A549 treated with CpdA at 1 μM for 4 hours (cell line): ENCODE data around the gene B4GALNT1. TPM values are rescaled to one million over a fixed set of nuclear protein-coding genes. Genes with fewer than 3 reads are reported as not detected.

Experiments
- total RNA-seq: library from RNA; stranded (reverse); fragments of 200-300 nt; extraction: Qiagen RNA extraction; gene quantifications from 5 replicates; pipeline ENCODE4 v1.2.3, GENCODE V29; 2022; ENCODE audit warnings: low read depth

Gene B4GALNT1
- total RNA-seq: 36.6 to 54.4 TPM (median 48.1 TPM) in 5 replicates

DNA sequence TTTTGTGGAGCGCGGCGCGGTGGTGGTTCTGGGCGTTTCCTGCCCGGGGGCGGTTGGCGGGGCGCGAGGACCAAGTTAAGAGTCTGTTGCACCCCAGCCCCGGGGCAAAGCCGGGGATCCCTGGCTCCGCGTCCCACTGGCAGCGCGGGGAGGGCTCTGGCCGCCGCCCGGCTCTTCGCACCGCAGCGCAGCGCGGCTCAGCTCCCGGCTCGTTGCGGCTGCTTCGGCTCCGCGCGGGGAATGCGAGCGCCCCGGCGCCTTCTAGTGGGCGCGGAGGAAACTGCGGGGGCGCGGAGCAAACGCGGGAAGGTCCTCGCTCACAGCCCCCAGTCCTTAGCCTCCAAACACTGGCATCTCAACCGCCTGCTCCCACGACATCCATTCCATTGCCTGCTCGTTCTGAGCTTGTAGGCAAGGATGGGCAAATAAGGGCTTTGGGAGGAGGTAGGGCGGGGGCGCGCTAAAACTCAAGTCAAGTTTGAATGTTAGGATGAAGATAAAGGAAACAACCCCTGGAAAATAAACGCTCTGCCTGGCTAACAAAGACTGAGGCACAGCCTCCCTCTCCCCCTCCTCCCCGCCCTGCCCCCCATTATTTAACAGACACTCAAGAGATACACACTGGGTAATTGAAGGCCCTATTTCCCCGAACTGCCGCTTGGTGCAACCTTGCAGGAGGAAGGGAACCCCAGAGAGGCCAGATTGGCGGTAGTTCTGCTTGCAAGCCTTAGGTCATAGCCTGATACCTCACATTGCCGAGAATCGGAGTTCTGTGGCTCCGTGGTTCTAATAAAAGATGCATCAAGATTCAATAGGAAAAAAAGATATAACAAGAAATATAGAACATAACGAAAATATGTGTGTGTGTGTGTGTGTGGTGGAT lies at the start of gene B4GALNT1:
Gene B4GALNT1 (minus strand): TSS at position 244 of the 883 bp plus-strand sequence. CDS start 1,069 bp downstream, outside the sequence.

DNA sequence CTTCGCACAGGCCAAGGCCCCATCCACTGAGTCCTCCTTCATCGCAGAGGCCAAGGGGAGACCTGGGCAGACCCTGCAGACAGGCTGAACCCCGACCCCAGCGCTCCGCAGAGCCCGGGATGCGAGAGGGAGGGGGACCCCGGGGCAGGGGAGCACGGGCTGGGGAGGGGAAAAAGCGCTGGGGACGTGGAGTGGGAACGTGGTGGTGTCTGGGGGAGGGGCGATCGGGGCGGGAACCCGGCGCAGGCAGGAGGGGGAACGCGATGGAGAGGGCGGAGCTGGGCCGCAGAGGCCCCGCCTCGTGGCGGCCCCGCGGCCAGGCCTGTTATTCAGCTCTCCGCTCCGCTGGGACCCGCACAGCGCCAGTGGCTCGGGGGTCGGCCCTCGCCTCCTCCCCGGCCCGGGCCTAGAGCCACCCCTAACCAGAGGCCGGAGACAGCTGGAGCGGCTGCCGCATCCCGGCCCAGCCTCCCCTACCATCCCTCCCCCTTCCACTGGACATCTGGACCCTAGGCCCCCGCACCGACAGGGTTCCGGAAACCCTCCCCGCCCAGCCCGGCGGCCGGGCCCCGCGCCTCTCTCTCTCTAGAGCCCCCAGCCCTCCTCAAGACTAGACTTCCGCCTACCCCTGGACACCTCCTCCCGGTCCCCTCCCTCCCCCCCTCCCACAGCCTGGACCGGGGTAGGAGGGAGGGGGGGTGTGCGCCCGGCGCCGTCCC lies 21.7 kb downstream of the B4GALNT1 start, which contains the start of gene ARHGEF25:
Gene ARHGEF25 (plus strand): TSS at position 328 of the 719 bp plus-strand sequence. CDS start 460 bp downstream, outside the sequence.

DNA sequence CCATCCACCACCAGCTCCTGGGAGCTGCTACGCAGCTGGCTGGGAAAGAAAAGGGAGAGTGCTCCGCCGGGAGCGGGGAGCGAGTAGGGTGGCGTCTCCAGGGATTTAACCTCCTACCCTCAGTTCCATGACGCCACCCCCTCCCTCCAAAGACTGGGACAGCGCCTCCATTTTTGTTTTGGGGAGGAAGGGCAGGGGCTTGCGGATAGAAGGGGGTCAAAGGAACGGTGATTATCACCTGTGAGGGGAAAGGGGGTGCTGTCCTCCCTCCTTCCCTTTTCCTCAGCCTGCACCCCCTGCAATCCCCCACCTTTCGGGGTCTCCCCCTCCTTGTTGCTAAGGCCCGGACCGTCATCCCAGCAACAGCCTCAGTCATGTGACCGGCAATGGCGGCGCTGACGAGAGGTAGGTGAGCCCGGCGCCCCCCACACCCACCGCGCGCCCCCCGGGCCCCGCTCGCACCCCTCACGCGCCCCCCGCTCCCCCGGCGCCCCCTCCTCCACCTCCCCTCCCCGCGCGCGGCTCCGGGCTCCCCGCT lies 28.5 kb downstream of the B4GALNT1 start, which contains the start of gene DTX3:
Gene DTX3 (plus strand): TSS at position 371 of the 538 bp plus-strand sequence. CDS start 1,694 bp downstream, outside the sequence.

DNA sequence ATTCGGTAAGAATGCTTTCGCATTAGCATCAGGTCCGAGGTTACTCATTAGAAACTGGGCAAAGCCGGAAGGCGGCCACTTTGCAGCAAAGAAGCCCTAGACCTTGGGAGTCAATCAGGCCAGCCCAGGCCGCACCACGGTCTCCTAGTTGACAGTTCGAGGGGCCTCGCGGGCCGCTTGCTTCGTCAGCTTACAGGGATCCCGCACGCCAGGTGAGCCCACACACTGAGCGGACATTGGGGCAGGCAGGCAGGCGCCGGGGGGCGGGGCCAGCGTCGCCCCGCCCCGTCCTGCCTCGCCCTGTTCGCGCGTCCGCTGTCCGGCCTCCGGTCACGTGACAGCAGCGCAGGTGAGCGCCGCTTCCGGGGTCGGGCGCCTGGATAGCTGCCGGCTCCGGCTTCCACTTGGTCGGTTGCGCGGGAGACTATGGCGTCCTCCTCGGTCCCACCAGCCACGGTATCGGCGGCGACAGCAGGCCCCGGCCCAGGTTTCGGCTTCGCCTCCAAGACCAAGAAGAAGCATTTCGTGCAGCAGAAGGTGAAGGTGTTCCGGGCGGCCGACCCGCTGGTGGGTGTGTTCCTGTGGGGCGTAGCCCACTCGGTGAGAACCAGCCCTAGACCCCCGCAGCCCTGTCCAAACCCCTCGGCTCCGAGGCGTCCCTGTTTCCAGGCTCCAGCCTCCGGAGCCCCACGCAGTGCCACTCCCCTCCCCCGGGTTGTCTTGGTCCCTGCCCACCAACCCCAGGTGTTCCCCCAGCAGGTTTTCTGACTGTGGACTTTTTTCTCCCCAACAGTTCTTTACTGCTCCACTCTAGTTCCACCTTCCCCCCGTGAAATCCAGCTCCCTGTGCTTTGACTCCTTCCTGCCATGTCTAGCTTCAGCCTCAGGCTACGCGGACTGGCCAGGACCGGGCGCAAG lies 41.9 kb downstream of the B4GALNT1 start, which contains the start of gene PIP4K2C:
Gene PIP4K2C (plus strand): TSS at position 329 of the 918 bp plus-strand sequence. CDS start 98 bp downstream, at position 427.

Other genes with a start within 250 kb of the B4GALNT1 start
- gene R3HDM2, start 202.2 kb downstream of the B4GALNT1 start, total RNA-seq: 8.2 to 11.6 TPM (median 10.1 TPM) in 5 replicates
- gene INHBC, start 198.4 kb downstream of the B4GALNT1 start, total RNA-seq: 0.03 to 0.07 TPM in 2 of 5 replicates, not detected in the others
- gene INHBE, start 177.9 kb downstream of the B4GALNT1 start, total RNA-seq: 0.07 to 0.20 TPM (median 0.13 TPM) in 4 of 5 replicates, not detected in the other
- gene GLI1, start 173.4 kb downstream of the B4GALNT1 start, total RNA-seq: 7.1 to 13.9 TPM (median 12.0 TPM) in 5 replicates
- gene ARHGAP9, start 153.3 kb downstream of the B4GALNT1 start, total RNA-seq: 0.20 to 0.91 TPM (median 0.40 TPM) in 5 replicates
- 151 to 225 TPM (median 156 TPM) in 5 replicates for gene MARS1, start 145.1 kb downstream of the B4GALNT1 start, total RNA-seq
- 35.7 to 48.5 TPM (median 39.1 TPM) in 5 replicates for gene DDIT3, start 112.7 kb downstream of the B4GALNT1 start, total RNA-seq
- gene MBD6, start 110.4 kb downstream of the B4GALNT1 start, total RNA-seq: 23.2 to 32.2 TPM (median 27.5 TPM) in 5 replicates
- gene DCTN2, start 86.0 kb downstream of the B4GALNT1 start, total RNA-seq: 112 to 184 TPM (median 114 TPM) in 5 replicates
- 0.17 to 0.31 TPM (median 0.23 TPM) in 5 replicates for gene KIF5A, start 83.2 kb downstream of the B4GALNT1 start, total RNA-seq
- 36.3 to 44.3 TPM (median 42.6 TPM) in 5 replicates for gene PIP4K2C, start 42.0 kb downstream of the B4GALNT1 start, total RNA-seq
- 14.4 to 21.2 TPM (median 18.1 TPM) in 5 replicates for gene DTX3, start 28.4 kb downstream of the B4GALNT1 start, total RNA-seq
- gene ARHGEF25, start 21.8 kb downstream of the B4GALNT1 start, total RNA-seq: 4.8 to 7.0 TPM (median 6.8 TPM) in 5 replicates
- 116 to 127 TPM (median 119 TPM) in 5 replicates for gene OS9, start 60.9 kb upstream of the B4GALNT1 start, total RNA-seq
- gene AGAP2, start 105.5 kb upstream of the B4GALNT1 start, total RNA-seq: 0.13 to 0.20 TPM (median 0.16 TPM) in 5 replicates
- 15.7 to 20.4 TPM (median 17.0 TPM) in 5 replicates for gene TSPAN31, start 111.8 kb upstream of the B4GALNT1 start, total RNA-seq
- 259 to 307 TPM (median 276 TPM) in 5 replicates for gene CDK4, start 119.1 kb upstream of the B4GALNT1 start, total RNA-seq
- 6.1 to 8.8 TPM (median 7.5 TPM) in 5 replicates for gene MARCHF9, start 121.9 kb upstream of the B4GALNT1 start, total RNA-seq
- gene CYP27B1, start 133.9 kb upstream of the B4GALNT1 start, total RNA-seq: 1.4 to 3.7 TPM (median 2.3 TPM) in 5 replicates
- gene METTL1, start 138.9 kb upstream of the B4GALNT1 start, total RNA-seq: 51.0 to 61.9 TPM (median 57.7 TPM) in 5 replicates
- 4.2 to 7.1 TPM (median 6.1 TPM) in 5 replicates for gene EEF1AKMT3, start 139.4 kb upstream of the B4GALNT1 start, total RNA-seq
- 69.5 to 78.2 TPM (median 73.9 TPM) in 5 replicates for gene TSFM, start 149.6 kb upstream of the B4GALNT1 start, total RNA-seq
- 0.31 to 0.78 TPM (median 0.53 TPM) in 5 replicates for gene AVIL, start 185.5 kb upstream of the B4GALNT1 start, total RNA-seq
- gene CTDSP2, start 213.5 kb upstream of the B4GALNT1 start, total RNA-seq: 44.5 to 56.2 TPM (median 52.3 TPM) in 5 replicates